ENCODE measurements around the gene IL17REL.

DNA sequence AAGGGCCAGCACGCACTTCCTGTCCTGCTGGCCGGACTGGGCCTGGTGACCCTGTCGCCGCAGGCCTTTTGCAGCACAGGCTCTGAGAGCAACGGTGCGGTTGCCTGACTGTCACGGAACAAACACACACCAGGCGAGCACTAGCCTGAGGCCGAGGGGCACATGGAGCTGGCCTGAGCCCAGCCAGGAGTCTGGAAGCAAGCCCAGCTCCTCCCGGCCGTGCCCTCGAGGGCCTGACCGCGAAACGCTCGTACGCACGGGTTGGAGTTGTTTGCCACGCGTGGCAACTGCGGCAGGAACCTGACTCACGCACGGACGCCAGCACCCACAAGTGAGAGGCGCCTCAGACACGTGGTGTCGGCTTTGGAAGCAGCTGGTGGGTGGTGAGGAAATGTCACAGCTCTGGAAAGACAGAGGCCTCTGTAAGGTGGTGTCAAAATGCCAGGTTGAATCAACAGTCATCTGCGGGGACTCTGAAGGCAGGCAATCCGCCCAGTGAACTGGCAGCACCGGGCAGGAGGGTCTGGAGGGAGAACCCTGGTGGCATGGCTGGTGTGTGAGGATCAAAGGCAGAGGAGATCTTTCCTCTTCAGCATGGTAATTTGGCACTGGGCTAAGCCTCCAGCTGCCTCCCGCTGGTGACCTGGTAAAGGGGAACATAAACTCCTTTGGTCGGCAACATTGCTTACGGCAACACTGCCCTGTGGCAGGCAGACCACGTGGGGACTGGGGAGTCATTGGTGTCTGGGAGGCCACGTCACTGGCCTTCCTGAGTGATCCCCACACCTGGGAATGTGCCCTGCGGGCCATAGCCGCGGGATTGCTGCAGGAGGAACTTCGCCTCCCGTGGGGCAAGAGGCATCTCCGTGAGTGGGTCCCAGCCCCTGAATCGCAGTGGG, 15.3 kb upstream of the IL17REL start:
- TF ChIP-seq EZH2 (IDR thresholded peaks at IDR 0.05) (no peak), POLR2AphosphoS5 (IDR thresholded peaks at IDR 0.05; ENCODE audit: borderline replicate concordance, low read depth, low read length) (no peak), FOXP2 (optimal IDR thresholded peaks at IDR 0.05; ENCODE audit: control extremely low read depth, extremely low read length, insufficient read depth) (no peak)
